Naive B cell (primary cell): ENCODE results near the gene CNP. TPM values are rescaled to one million over a fixed set of nuclear protein-coding genes. Genes with fewer than 3 reads are reported as not detected.
"Not testable (repeated sequence)": the region's sequence is repeated elsewhere in the genome, so short reads cannot be mapped to it uniquely, and the experiment has no call there.

Experiments
- ATAC-seq, 2 donors: fragments of 150-1000 bp; cut with Tn5 transposase; 2 replicates each; pipeline ENCODE4 v1.10.0; 2021; ENCODE audit warnings: low read depth in 2 of 2, mild to moderate bottlenecking in 2 of 2, moderate library complexity in 2 of 2
- DNase-seq: peaks from one replicate; pipeline ENCODE4 v3.0.0; 2022
- H3K27ac Mint-ChIP-seq, 6 donors: one replicate each; pipeline ENCODE4 v1.8.0; 2020 to 2022; ENCODE audit warnings: mild to moderate bottlenecking in 6 of 6, mixed read lengths in 6 of 6, moderate library complexity in 5 of 6, inconsistent platforms in 2 of 6
- H3K27me3 Mint-ChIP-seq, 3 donors: one replicate each; pipeline ENCODE4 v1.8.0; 2021 to 2022; ENCODE audit warnings: mixed read lengths in 3 of 3, mild to moderate bottlenecking in 1 of 3
- H3K36me3 Mint-ChIP-seq, 2 donors: one replicate each; pipeline ENCODE4 v1.8.0; 2020 to 2022; ENCODE audit warnings: mixed read lengths in 2 of 2, inconsistent platforms in 1 of 2, mild to moderate bottlenecking in 1 of 2
- H3K4me1 Mint-ChIP-seq, 3 donors: one replicate each; pipeline ENCODE4 v1.8.0; 2020 to 2022; ENCODE audit warnings: mixed read lengths in 3 of 3, inconsistent platforms in 1 of 3, mild to moderate bottlenecking in 1 of 3, moderate library complexity in 1 of 3
- H3K4me3 Mint-ChIP-seq, 8 donors: one replicate each; pipeline ENCODE4 v1.8.0; 2020 to 2022; ENCODE audit warnings: mild to moderate bottlenecking in 8 of 8, mixed read lengths in 8 of 8, moderate library complexity in 8 of 8, inconsistent platforms in 2 of 8
- H3K9me3 Mint-ChIP-seq, 7 donors: one replicate each; pipeline ENCODE4 v1.8.0; 2020 to 2022; ENCODE audit warnings: mixed read lengths in 7 of 7, mild to moderate bottlenecking in 5 of 7, inconsistent platforms in 2 of 7, moderate library complexity in 1 of 7
- polyA plus RNA-seq, 6 donors: library from polyadenylated mRNA; unstranded; fragments of 300-500 nt; fragmentation: Illumina TruSeq; gene quantifications; one replicate each; pipeline ENCODE4 v1.2.3, GENCODE V29; 2021; ENCODE audit warnings: low read depth in 6 of 6

CNP gene
- polyA plus RNA-seq, 6 donors from 2014 or later = 27.5 to 42.4 (median 34.8) TPM

- peaks cover 0 to 12% (median 0%) of the 10 kb centered on the region in 3 donors for H3K4me1 Mint-ChIP-seq
- no peak for DNase-seq
- ATAC-seq = no peak
- H3K27me3 Mint-ChIP-seq = no peaks in the 10 kb centered on the region
- H3K9me3 Mint-ChIP-seq = no peaks in the 10 kb centered on the region
- peak overlapping the region in 2 of 6 donors; percentile 37 to 38 for H3K27ac Mint-ChIP-seq
- no peak overlapping the region for H3K4me3 Mint-ChIP-seq
- peaks cover 16 to 17% of the 10 kb centered on the region in 2 donors for H3K36me3 Mint-ChIP-seq
These were observed 21.0 kb downstream of the CNP start for GRCh38 chr17:41987642-41988041.

- ATAC-seq = no peak
- no peak for DNase-seq
- peak overlapping the region in 2 of 6 donors; percentile 30 to 88 for H3K27ac Mint-ChIP-seq
- H3K4me3 Mint-ChIP-seq = no peak overlapping the region
- no peaks in the 10 kb centered on the region for H3K9me3 Mint-ChIP-seq
- H3K27me3 Mint-ChIP-seq = no peaks in the 10 kb centered on the region
- H3K36me3 Mint-ChIP-seq = peaks cover 15 to 17% of the 10 kb centered on the region in 2 donors
- H3K4me1 Mint-ChIP-seq = peaks cover 0 to 11% (median 0%) of the 10 kb centered on the region in 3 donors
These were observed 21.8 kb downstream of the CNP start for GRCh38 chr17:41988418-41988817.

- peaks cover 7 to 14% of the 10 kb centered on the region in 2 donors for H3K36me3 Mint-ChIP-seq
- DNase-seq (no peak), ATAC-seq (no peak)
- no peak overlapping the region for H3K27ac Mint-ChIP-seq
- H3K9me3 Mint-ChIP-seq = no peaks in the 10 kb centered on the region
- H3K4me1 Mint-ChIP-seq = peaks cover 0 to 5% (median 0%) of the 10 kb centered on the region in 3 donors
- H3K27me3 Mint-ChIP-seq = no peaks in the 10 kb centered on the region
- no peak overlapping the region for H3K4me3 Mint-ChIP-seq
These were observed 23.3 kb downstream of the CNP start for GRCh38 chr17:41989702-41990419.

GRCh38 chr17:41992576-41992975 lies 26.0 kb downstream of the CNP start:
- peak overlapping the region in 1 of 8 donors; percentile 47 for H3K4me3 Mint-ChIP-seq
- peak overlapping the region in 1 of 6 donors; percentile 87 for H3K27ac Mint-ChIP-seq
- no peak for DNase-seq

GRCh38 chr17:41996855-41997164 lies 30.2 kb downstream of the CNP start:
- Mint-ChIP-seq H3K27me3 (no peaks in the 10 kb centered on the region), H3K36me3 (peaks cover 9 to 20% of the 10 kb centered on the region in 2 donors), H3K4me3 (peak overlapping the region in 6 of 8 donors; percentile 4 to 84 (median 80)), H3K9me3 (no peaks in the 10 kb centered on the region), H3K27ac (peak overlapping the region; percentile 41 to 98 (median 91)), H3K4me1 (peaks cover 15 to 21% (median 17%) of the 10 kb centered on the region in 3 donors)
- no peak for DNase-seq
- ATAC-seq = no peak

More at GRCh38 chr17:41992576-41992975, 26.0 kb downstream of the CNP start:
- no peaks in the 10 kb centered on the region for H3K9me3 Mint-ChIP-seq
- H3K36me3 Mint-ChIP-seq = peaks cover 13 to 19% of the 10 kb centered on the region in 2 donors
- ATAC-seq = no peak
- H3K4me1 Mint-ChIP-seq = peaks cover 15 to 21% (median 20%) of the 10 kb centered on the region in 3 donors
- H3K27me3 Mint-ChIP-seq = no peaks in the 10 kb centered on the region

GRCh38 chr17:41998497-41998896 lies 31.9 kb downstream of the CNP start:
- Mint-ChIP-seq H3K27me3 (no peaks in the 10 kb centered on the region), H3K27ac (peak overlapping the region in 2 of 6 donors; percentile 4 to 56), H3K4me3 (no peak overlapping the region), H3K4me1 (peaks cover 24 to 34% (median 28%) of the 10 kb centered on the region in 3 donors), H3K36me3 (peaks cover 9 to 20% of the 10 kb centered on the region in 2 donors), H3K9me3 (no peaks in the 10 kb centered on the region)
- DNase-seq = no peak
- no peak for ATAC-seq

- no peak overlapping the region for H3K4me3 Mint-ChIP-seq
- H3K27me3 Mint-ChIP-seq = no peaks in the 10 kb centered on the region
- H3K27ac Mint-ChIP-seq = peak overlapping the region in 4 of 6 donors; percentile 18 to 57 (median 35)
- ATAC-seq (no peak), DNase-seq (no peak)
- H3K4me1 Mint-ChIP-seq = peaks cover 30 to 42% (median 33%) of the 10 kb centered on the region in 3 donors
- H3K36me3 Mint-ChIP-seq = peaks cover 9 to 20% of the 10 kb centered on the region in 2 donors
- H3K9me3 Mint-ChIP-seq = no peaks in the 10 kb centered on the region
These were observed 34.0 kb downstream of the CNP start for GRCh38 chr17:42000413-42001133.

- DNase-seq = no peak
- no peak overlapping the region for H3K4me3 Mint-ChIP-seq
- H3K36me3 Mint-ChIP-seq = peaks cover 5 to 11% of the 10 kb centered on the region in 2 donors
- no peaks in the 10 kb centered on the region for H3K9me3 Mint-ChIP-seq
- H3K27ac Mint-ChIP-seq = no peak overlapping the region
- H3K27me3 Mint-ChIP-seq = no peaks in the 10 kb centered on the region
- ATAC-seq = no peak
- H3K4me1 Mint-ChIP-seq = peaks cover 19 to 31% (median 22%) of the 10 kb centered on the region in 3 donors
These were observed 35.1 kb downstream of the CNP start for GRCh38 chr17:42001729-42002128.

GRCh38 chr17:42002175-42002791 lies 35.7 kb downstream of the CNP start:
- Mint-ChIP-seq H3K36me3 (peaks cover 5 to 8% of the 10 kb centered on the region in 2 donors), H3K4me3 (no peak overlapping the region), H3K9me3 (no peaks in the 10 kb centered on the region), H3K27me3 (no peaks in the 10 kb centered on the region), H3K4me1 (peaks cover 19 to 30% (median 19%) of the 10 kb centered on the region in 3 donors), H3K27ac (peak overlapping the region in 1 of 6 donors; percentile 26)
- no peak for DNase-seq
- ATAC-seq = no peak

GRCh38 chr17:42002792-42003301 lies 36.3 kb downstream of the CNP start:
- Mint-ChIP-seq H3K27ac (peak overlapping the region in 2 of 6 donors; percentile 26 to 60), H3K9me3 (no peaks in the 10 kb centered on the region), H3K27me3 (no peaks in the 10 kb centered on the region), H3K4me1 (peaks cover 19 to 32% (median 22%) of the 10 kb centered on the region in 3 donors), H3K4me3 (no peak overlapping the region), H3K36me3 (peaks cover 5 to 8% of the 10 kb centered on the region in 2 donors)
- DNase-seq (no peak), ATAC-seq (no peak)

GRCh38 chr17:42005166-42005565 lies 38.6 kb downstream of the CNP start:
- Mint-ChIP-seq H3K4me3 (no peak overlapping the region), H3K9me3 (no peaks in the 10 kb centered on the region), H3K27me3 (no peaks in the 10 kb centered on the region), H3K27ac (peak overlapping the region in 1 of 6 donors; percentile 7), H3K4me1 (peaks cover 29 to 37% (median 34%) of the 10 kb centered on the region in 3 donors), H3K36me3 (no peaks in the 10 kb centered on the region)
- no peak for ATAC-seq
- DNase-seq = no peak

GRCh38 chr17:42009170-42009569 lies 42.6 kb downstream of the CNP start:
- H3K4me3 Mint-ChIP-seq = peak overlapping the region in 1 of 8 donors; percentile 11
- DNase-seq = no peak
- no peaks in the 10 kb centered on the region for H3K9me3 Mint-ChIP-seq
- H3K27ac Mint-ChIP-seq = no peak overlapping the region
- peaks cover 36 to 61% (median 46%) of the 10 kb centered on the region in 3 donors for H3K4me1 Mint-ChIP-seq
- H3K27me3 Mint-ChIP-seq = no peaks in the 10 kb centered on the region
- H3K36me3 Mint-ChIP-seq = peaks cover 0 to 4% of the 10 kb centered on the region in 2 donors
- peak in 1 of 2 donors; percentile 35 for ATAC-seq

GRCh38 chr17:42010266-42010680 lies 43.7 kb downstream of the CNP start:
- peaks cover 33 to 63% (median 44%) of the 10 kb centered on the region in 3 donors for H3K4me1 Mint-ChIP-seq
- not testable (repeated sequence) for H3K9me3 Mint-ChIP-seq, ATAC-seq, DNase-seq, H3K36me3 Mint-ChIP-seq, H3K27me3 Mint-ChIP-seq, H3K27ac Mint-ChIP-seq
- H3K4me3 Mint-ChIP-seq = peak overlapping the region in 1 of 8 donors; percentile 35
